ENCODE results near the gene STK36.

STK36 gene, protein sequence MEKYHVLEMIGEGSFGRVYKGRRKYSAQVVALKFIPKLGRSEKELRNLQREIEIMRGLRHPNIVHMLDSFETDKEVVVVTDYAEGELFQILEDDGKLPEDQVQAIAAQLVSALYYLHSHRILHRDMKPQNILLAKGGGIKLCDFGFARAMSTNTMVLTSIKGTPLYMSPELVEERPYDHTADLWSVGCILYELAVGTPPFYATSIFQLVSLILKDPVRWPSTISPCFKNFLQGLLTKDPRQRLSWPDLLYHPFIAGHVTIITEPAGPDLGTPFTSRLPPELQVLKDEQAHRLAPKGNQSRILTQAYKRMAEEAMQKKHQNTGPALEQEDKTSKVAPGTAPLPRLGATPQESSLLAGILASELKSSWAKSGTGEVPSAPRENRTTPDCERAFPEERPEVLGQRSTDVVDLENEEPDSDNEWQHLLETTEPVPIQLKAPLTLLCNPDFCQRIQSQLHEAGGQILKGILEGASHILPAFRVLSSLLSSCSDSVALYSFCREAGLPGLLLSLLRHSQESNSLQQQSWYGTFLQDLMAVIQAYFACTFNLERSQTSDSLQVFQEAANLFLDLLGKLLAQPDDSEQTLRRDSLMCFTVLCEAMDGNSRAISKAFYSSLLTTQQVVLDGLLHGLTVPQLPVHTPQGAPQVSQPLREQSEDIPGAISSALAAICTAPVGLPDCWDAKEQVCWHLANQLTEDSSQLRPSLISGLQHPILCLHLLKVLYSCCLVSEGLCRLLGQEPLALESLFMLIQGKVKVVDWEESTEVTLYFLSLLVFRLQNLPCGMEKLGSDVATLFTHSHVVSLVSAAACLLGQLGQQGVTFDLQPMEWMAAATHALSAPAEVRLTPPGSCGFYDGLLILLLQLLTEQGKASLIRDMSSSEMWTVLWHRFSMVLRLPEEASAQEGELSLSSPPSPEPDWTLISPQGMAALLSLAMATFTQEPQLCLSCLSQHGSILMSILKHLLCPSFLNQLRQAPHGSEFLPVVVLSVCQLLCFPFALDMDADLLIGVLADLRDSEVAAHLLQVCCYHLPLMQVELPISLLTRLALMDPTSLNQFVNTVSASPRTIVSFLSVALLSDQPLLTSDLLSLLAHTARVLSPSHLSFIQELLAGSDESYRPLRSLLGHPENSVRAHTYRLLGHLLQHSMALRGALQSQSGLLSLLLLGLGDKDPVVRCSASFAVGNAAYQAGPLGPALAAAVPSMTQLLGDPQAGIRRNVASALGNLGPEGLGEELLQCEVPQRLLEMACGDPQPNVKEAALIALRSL (N-terminal part only)

DNA sequence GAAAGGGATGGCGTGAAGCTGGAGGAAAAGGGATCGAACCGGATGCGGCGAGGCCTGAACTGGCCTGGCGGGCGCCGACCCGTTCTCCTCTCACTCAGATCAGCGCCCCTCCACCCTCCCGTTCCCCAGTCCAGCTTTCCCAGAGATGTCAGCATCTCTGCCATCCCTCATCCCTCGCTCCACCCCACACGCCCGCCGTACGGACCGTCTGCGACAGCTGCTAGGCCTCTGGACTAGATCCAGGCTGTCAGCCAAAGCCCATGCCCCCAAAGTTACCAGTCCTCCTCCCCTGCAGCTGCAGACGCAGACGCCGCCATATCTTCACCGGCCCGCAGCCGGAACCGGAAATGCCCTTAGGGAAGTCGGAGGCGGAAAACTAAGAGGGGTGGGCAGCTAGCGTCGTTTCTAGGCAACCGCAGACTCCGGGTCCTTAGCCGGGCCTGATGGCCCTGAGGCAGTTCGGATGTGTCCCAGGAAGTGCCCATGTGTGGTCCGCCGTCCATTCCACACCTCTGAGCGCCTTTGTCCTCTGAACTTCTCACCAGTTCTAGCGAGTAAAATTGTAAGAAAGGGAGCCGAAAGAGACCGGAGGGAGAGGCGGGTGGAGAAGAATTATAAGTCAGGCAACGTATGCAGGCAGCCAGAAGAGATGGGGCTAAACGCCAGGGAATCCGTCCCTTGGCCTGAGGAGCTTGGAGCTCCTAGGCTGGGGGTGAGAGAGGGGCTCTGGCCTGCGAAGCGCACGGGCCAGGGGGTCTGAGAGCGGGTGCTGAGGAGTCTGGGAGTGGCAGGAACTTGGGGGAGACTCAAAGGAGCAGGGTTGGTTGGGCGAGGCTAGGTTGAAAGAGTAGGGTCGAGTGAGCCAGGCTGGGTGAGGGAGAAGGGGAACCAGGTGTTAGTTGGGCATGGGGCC, at the start of gene STK36, which contains the start of gene RNF25:
Gene STK36, plus strand, starts transcription at position 433 of the 913 bp plus-strand sequence. CDS start 744 bp downstream, outside the sequence.
Gene RNF25, minus strand, starts transcription at position 349 of the 913 bp plus-strand sequence. Its CDS starts 32 bp downstream, at position 317.
- peak; percentile 80 for DNase-seq

DNA sequence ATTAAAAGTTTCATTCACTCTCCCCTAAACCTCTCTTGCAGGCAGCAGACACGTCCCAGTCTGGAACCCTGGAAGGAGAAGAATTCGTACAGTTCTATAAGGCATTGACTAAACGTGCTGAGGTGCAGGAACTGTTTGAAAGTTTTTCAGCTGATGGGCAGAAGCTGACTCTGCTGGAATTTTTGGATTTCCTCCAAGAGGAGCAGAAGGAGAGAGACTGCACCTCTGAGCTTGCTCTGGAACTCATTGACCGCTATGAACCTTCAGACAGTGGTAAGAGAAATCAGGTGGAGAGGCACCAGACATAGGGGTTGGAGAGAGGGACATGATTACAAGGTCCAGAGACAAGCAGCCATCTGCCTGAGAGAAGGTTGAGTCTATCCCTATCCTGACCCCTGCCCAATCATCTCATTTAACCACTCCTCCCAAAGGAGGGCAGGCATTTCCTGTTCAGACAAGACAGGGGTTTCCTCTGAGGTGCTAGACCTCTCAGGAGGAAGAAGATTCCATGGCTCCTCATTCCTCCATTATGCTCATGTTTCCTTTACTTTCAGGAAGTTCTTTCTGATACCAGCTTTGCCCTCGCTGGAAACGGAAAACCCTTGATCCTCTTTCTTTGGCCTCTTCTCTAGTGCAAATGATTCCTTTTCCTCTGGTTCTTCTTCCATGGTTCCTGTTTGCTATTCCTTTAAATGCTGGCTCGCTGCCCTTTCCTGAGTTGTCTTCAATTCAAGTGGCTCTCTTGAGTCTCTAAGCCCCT, 49.1 kb upstream of the STK36 start:
- no peak for DNase-seq

DNA sequence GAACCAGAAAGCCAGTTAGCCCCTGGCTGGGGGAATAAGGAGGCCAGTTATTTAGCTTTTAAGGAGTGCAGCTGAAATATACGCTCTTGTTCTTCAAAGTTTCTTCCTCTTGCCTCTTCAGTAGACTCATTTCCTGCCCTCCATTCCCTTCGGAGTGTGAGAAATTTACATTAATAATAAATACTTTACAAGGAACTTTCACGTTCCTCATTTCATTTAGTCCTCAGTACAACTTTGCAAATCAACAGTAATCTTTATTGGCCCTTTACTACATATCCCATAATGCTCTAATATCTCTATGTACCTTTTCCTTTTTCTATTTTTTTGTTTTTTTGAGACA, 48.5 kb upstream of the STK36 start:
- no peak for DNase-seq

DNA sequence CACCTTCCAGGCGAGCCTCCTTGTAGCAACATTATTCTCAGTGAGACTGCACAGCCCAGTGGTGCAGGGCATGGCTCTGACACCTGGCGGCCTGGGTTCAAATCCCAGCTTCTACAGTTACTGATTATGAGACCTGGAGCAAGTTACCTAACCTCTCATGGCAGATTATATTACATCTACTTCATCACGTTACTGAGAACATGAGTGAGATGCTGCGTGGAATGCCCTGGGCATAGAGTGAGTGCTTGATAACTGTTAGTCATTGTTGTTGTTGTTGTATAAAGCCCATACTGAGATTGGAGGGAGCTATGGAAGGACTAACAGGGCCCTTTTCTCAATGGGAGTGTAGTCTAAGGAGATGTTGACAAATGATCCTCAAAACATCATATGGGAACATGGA, 45.5 kb upstream of the STK36 start:
- DNase-seq, result no peak

DNA sequence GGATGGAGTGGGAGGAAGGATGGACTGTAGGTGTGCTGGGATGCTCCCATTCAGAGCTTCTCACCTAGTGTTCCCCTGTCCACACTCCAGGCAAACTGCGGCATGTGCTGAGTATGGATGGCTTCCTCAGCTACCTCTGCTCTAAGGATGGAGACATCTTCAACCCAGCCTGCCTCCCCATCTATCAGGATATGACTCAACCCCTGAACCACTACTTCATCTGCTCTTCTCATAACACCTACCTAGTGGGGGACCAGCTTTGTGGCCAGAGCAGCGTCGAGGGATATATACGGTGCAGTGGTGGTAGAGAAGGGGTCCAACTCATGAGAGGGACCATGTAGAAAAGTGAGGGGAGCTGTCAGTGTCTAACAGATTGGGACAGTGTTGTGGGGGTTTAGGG, 43.9 kb upstream of the STK36 start:
- no peak for DNase-seq

DNA sequence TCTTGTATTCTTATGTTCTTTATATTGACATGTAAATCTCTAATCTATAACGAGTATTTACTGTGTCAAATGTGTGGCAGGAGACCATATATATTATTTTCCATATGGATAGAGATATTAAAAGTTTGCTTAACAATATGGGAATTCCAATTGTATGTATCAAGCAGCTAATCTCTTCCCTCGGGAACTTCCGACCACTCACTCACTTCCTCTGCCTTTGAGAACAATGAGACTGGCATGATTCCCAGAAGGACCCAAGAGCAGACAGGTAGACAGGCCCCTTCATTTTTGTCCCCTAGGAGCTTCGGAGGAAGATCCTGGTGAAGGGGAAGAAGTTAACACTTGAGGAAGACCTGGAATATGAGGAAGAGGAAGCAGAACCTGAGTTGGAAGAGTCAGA, 40.0 kb upstream of the STK36 start:
- DNase-seq, result no peak

DNA sequence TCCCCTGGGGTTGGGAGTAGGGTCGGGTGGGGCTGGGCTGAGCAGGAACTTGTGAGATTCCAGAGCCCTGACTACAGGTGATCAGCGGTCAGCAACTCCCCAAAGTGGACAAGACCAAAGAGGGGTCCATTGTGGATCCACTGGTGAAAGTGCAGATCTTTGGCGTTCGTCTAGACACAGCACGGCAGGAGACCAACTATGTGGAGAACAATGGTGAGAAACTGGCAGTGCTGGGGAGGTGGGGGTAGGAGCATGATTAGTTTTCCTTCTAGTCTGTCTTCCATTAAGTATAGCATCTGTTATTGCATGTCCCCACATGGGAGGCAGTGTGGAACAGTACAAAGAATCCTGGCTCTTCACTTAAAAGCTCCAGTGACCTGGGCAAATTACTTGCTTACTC, 36.2 kb upstream of the STK36 start:
- no peak for DNase-seq

DNA sequence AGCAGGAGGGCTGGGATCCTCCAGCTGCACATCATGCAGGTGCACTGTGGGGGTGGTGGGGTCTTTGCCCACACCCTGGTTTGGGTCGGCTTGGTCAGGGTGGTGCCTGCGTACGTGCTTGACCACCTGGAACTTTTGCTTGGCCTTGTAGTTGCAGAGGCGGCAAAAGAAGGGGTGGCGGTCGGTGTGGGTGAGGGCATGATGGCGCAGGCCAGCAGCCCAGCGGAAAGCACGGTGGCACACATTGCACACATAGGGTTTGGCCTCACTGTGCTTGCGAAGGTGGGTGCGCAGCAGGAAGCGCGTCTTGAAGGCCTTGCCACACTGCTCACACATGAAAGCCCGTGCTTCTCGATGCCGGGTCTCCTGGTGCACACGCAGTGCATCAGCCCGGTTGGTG, 33.5 kb upstream of the STK36 start:
- DNase-seq, result no peak

DNA sequence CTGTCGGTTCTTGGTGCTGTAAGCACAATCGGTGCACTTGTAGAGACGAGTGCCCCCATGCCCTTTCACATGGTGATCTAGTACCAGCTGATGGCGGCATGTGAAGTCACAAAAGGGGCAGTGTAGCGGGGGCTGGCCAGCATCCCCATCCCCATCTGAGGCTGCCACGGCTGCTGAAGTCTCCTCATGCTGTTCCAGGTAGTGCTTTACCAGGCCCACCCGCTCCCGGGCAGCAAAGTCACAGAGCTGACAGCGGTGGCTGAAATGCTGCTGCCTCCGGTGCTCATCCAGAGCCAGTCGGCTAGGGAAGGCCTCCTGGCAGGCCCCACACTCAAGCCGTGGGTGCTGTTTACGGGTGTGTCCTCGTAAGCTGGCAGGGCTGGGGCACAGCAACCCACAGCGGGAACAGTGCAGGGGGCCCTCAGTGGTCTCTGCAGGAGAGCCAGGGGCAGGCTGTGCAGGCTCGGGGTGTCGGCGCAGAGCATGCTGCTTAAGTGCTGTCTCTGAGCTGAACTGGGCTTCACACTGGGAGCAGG, 29.7 kb upstream of the STK36 start:
- DNase-seq, result no peak

DNA sequence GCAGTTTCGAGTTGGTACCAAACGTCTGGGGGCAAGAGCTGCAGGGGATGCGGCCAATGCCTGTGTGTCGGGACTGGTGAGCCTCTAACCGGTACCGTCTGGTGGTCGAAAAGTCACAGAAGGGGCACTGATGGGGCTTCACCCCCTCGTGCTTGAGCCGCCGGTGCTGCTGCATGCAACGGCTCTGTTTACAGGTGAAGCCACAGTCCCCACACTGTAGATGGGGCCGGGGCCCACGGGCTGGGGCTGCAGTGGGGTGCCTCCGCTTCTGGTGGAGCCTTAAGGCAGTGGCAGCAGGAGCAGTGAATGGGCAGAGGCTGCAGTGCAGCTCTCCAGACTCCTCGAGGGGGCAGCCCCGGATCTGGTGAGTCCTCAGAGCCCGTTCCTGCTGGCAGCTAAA, 29.1 kb upstream of the STK36 start:
- DNase-seq, result no peak

DNA sequence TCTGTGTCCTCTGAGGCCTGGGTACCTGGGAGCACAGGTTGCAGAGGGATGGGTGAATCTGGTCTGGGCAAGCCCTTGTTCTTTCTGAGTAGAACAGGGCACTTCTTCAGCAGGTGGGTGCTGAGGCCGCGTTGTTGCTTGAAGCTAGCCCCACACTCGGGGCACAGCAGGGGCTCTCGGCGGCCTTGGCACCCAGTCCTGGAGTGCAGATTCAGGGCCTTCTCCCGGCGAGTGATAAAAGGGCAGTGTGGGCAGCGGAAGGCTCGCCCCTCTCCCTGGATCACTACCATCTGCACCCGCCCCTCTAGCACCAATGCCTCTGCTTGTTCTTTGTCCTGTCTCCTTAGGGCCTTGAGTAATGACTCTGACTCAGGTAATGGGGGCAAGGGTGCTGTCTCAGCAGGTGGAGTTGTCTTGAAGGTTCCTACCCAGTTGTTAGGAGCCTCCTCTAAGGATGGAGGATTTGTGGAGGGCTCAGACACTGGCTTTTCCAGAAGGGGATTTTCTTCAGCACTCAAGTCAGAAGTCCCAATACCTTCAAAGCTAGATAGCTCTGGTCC, 28.1 kb upstream of the STK36 start:
- no peak for DNase-seq

DNA sequence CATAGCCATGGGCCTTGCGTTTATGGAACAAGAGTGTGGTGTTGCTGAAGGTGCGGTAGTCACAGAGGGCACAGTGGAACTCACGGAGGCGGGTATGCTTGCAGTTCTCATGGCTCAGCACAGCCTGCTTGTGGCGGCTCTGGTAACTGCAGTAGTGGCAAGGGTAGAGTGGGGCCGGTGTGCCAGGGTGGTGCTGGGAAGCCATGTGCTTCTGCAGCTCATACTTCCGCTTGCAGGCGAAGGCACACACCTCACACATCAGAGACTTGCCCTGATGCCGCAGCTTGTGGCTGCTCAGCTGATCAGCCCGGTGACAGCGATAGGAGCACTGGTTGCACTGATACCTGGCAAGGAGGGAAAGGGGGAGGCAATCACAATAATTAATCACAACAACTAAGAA, 27.2 kb upstream of the STK36 start:
- no peak for DNase-seq

DNA sequence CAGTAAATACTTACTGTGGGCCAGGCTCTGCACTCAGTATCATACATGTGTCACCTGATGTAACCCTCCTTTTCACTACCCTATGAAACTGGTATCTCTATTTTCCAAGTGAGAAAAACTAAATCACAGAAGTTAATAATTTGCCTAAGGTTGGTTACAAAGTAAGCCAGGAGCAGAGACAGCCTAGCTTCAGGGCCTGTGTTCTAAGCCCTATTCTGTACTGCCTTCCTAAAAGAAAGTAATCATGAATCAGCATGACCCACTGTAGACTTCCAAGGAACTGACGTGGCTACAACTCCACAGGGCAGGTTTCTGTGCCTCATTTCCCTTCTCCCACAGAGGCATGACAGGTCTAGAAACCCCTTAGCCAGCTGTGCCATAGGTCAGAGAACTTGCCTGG, 26.8 kb upstream of the STK36 start:
- DNase-seq, result no peak

DNA sequence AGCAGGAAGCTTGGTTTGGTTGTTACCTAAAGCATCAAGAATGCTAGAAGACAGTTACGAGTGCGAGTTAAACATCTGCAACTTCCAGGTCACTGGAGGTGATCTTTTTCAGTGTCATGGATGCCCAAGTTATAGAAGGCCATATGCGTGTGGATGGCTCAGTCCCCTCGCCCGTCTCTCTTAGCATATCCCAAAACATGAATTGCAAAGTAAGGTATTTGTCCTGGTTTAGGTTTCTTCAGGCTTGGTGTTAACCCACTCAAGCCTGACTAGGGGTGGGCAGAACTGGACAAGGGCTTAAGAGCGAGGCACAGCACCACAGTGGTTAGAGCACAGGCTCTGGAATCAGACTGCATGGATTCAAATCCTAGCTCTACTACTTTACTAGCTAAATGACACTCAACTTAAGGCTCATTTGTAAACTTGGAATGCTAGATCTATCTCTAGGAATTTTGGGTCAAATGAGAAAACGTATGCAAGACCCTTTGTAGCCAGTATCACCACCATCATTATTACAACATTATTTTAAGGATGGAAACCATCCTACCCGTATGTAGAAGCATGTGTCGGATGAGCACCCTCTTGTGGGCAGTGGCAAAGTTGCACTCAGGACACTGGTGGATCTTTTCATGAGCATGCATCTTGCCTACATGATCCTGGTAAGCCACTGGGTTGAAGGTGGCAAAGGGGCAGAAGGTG, 23.6 kb upstream of the STK36 start:
- DNase-seq, result no peak

DNA sequence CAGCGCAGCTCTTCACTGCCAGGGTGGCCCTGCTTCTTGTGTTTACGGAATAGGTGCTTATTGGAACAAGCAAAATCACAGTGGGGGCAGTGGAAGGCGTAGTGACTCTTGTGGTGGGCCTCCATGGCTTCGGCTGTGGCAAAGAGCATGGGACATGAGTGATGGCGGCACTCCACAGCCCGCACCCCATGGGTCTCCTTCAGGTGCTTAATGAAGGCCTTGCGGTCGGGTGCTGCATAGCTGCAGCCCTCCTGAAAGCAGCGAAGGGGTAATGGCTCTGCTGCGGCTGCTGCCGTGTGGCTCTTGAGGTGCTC, 23.1 kb upstream of the STK36 start:
- no peak for DNase-seq

DNA sequence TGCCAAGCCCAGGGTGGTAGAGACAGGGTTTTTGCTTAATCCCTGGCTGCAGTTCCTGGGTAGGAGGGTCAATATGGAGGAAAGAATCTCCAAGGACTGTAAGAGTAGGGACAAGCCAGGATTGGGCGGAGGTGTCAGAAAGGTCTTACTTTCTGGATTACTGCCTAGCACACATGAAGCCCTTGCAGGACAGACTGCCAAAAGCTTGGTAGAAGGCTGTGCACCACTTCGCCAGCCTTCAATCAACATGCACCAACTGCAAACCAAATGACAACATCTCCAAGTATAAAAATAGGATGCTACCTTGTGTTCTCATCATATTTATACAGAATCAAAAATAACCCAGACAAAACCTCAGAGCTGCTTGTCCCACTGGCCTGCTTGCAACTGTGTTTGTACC, 16.1 kb upstream of the STK36 start:
- no peak for DNase-seq

DNA sequence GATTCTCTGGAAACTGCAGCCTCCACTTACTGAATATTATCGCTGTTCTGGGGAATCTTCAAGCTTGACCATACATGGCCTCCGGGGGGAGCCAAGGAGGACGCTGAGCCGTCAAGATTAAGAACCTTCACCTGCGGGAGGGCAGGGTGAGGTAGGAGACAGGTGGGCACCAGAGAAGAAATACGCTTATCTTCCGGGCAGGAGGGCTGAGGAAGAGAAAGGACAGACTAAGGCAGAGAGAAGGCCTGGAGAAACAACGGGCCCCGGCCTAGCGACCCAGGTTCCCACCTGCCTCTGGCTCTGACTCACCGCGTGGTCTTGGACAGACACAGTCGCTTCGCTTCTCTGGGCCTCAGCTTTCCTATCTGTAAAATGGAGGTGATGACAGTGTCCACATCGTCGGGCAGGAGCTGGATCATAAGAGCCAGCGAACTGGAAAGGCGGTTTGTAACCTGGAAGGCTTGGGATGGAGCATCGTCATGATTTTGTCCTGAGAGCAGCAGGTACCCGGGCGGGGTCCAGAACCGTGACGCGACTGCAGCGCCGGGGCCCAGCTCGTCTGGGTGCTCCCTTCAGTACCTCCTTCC, 13.1 kb upstream of the STK36 start:
- DNase-seq, result peak; percentile 12

DNA sequence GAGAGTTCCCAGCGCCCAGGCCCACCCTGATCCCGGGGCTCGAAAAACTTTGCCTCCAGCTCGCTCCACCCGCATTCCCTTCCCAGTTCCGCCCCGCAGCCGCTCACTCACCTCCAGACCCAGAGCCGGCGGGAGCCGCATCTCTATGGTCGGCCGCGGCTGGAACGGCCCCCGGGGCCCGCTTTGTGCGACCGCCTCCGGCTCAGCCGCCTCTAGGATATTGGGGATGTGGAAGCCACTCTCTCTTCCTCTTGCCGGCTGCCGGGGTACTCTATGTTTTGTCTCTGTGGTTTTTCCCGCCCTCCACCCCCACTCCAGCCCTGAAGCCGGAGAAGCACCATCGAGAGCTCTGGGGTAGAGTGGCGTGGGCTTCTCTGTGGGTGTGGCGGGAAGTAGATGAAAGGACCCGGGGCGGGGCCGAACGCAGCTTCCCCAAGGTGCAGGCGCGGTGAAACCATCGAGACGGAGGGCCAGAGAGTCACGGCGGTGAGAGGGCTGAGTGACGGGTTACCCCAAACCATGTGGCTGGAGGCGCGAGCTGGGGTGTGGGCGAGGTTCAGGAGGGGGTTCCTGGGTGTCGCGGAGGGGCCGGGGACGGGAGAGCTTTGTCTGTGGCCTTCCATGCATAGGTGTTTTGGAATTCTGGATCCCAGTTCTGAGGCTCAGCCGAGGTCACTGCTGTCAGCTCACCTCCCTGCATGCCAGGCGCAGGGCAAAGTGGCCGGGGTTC, 12.5 kb upstream of the STK36 start, which contains the start of the genes BCS1L and ZNF142:
Gene BCS1L, plus strand, starts transcription at position 426 of the 730 bp plus-strand sequence. CDS start 1,305 bp downstream, outside the sequence.
Gene ZNF142, minus strand, starts transcription at position 366 of the 730 bp plus-strand sequence. CDS start 3,194 bp downstream, outside the sequence.
- DNase-seq, result peak; percentile 86

DNA sequence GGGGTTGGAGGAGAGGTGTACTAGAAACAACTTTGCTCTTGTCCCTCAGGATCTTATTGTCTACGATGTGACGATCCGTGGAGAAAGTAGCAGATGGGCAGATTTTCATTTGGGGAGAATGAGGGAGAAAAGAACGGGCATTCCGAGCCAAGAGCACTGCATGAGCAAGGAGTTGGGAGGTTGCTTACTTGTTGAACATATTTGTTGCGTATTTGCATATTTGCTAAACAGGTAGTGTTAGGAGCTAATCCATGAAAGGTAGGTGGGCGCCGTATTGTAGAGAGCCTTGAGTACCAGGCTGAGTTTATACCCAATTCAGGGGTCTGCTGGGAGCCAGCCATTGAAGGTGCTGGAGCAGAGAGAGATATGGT, 11.9 kb upstream of the STK36 start:
- DNase-seq, result no peak

All from NCI-H526 treated with DMSO at 0.1 percent for 48 hours (cell line).